HEK293T (cell line): Measurements from ENCODE around the gene FBXO45.

Source experiments
- CTCF ChIA-PET: fragments of 350-600 bp; formaldehyde crosslinking; extraction: SDS; loops from one replicate; lab custom pipeline; 2021; ENCODE audit warnings: antibody characterized with exemption, inconsistent platforms; lab: Yijun Ruan, JAX
- POLR2A ChIA-PET: fragments of 350-600 bp; formaldehyde crosslinking; extraction: SDS; loops from one replicate; lab custom pipeline; 2020; ENCODE audit warnings: antibody characterized with exemption, inconsistent platforms; lab: Yijun Ruan, JAX
- DNase-seq: peaks from one replicate; pipeline ENCODE4 v3.0.0; 2012; ENCODE audit warnings: mixed read lengths; ENCODE audit errors: extremely low spot score
- ARNT ChIP-seq: fragments of 450-650 bp; IDR thresholded peaks from 2 replicates; pipeline ENCODE4 v1.6.1; 2017; ENCODE audit warnings: mild to moderate bottlenecking
- BHLHE40 ChIP-seq: fragments of 450-650 bp; IDR thresholded peaks from 2 replicates; pipeline ENCODE4 v1.6.1; 2016; ENCODE audit warnings: mild to moderate bottlenecking, moderate library complexity, borderline replicate concordance
- CTBP1 ChIP-seq: fragments of 450-650 bp; IDR thresholded peaks from 2 replicates; pipeline ENCODE4 v1.6.1; 2016; ENCODE audit warnings: borderline replicate concordance
- ELF4 ChIP-seq: fragments of 450-650 bp; IDR thresholded peaks from 2 replicates; pipeline ENCODE4 v1.6.1; 2017; ENCODE audit warnings: antibody characterized with exemption
- FOXA1 ChIP-seq: fragments of 450-650 bp; IDR thresholded peaks from 2 replicates; pipeline ENCODE4 v1.6.1; 2016; ENCODE audit warnings: mild to moderate bottlenecking
- FOXK2 ChIP-seq: fragments of 450-650 bp; IDR thresholded peaks from 2 replicates; pipeline ENCODE4 v1.6.1; 2016; ENCODE audit warnings: mild to moderate bottlenecking
- FOXM1 ChIP-seq: fragments of 450-650 bp; IDR thresholded peaks from 2 replicates; pipeline ENCODE4 v1.6.1; 2017; ENCODE audit warnings: mild to moderate bottlenecking, borderline replicate concordance
- HDGF ChIP-seq: fragments of 450-650 bp; IDR thresholded peaks from 2 replicates; pipeline ENCODE4 v1.6.1; 2017; ENCODE audit warnings: antibody characterized with exemption, borderline replicate concordance
- L3MBTL2 ChIP-seq: fragments of 450-650 bp; conservative IDR thresholded peaks from 2 replicates; pipeline ENCODE4 v1.6.1; 2016; ENCODE audit warnings: mild to moderate bottlenecking
- LEF1 ChIP-seq: fragments of 450-650 bp; IDR thresholded peaks from 2 replicates; pipeline ENCODE4 v1.6.1; 2017; ENCODE audit warnings: mild to moderate bottlenecking, borderline replicate concordance
- NFRKB ChIP-seq: fragments of 450-650 bp; IDR thresholded peaks from 2 replicates; pipeline ENCODE4 v1.6.1; 2016; ENCODE audit warnings: mild to moderate bottlenecking, moderate library complexity
- PKNOX1 ChIP-seq: fragments of 450-650 bp; IDR thresholded peaks from 2 replicates; pipeline ENCODE4 v1.6.1; 2016
- SP1 ChIP-seq: fragments of 450-650 bp; IDR thresholded peaks from 2 replicates; pipeline ENCODE4 v1.6.1; 2017
- SUZ12 ChIP-seq: fragments of 450-650 bp; IDR thresholded peaks from 2 replicates; pipeline ENCODE4 v1.6.1; 2016; ENCODE audit warnings: mild to moderate bottlenecking
- TARDBP ChIP-seq: fragments of 450-650 bp; IDR thresholded peaks from 2 replicates; pipeline ENCODE4 v1.6.1; 2016
- ZNF384 ChIP-seq: fragments of 450-650 bp; IDR thresholded peaks from 2 replicates; pipeline ENCODE4 v1.6.1; 2016

FBXO45 gene

DNA sequence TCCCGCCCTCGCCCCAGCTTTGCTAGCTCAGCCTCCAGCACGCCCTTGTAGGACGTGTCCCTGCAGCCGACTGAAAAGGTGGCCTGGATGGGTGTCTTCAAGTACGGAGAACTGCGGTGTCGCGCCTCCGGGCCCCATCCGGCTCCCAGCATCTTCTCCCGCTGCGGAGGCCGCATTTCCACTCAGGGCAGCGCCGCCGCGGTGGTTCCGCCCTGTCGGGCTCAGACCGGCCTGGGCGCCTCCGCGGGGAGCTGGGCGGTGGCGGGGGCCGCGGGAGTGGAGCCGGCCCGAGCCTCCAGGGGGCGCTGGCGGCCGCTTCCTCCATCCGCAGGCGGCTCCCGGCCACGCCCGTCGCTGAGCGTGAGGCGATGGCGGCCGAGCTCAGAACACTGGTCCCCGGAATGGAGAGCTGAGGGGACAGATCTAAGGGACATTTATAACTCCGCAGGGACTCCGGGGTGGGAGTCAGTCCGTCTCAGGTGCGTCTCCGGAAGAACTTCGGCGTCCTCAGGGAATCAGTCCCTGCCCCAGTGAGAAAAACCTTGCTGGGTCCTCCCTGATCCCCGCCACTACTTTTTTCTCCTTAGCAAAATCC, 39.7 kb upstream of the FBXO45 start:
- DNase-seq, result no peak
- TF ChIP-seq ZNF384, result no peak
- TF ChIP-seq CTBP1, result no peak
- no peak for TF ChIP-seq ELF4
- no peak for TF ChIP-seq FOXA1
- TF ChIP-seq ARNT, result no peak
- no peak for TF ChIP-seq HDGF
- no peak for TF ChIP-seq FOXM1
- CTCF ChIA-PET, result no interaction called here
- POLR2A ChIA-PET, result no interaction called here

GRCh38 chr3:196531418-196531817, 37.0 kb upstream of the FBXO45 start:
- no peak for TF ChIP-seq SP1
- TF ChIP-seq ZNF384, result no peak
- TF ChIP-seq BHLHE40, result no peak
- no peak for TF ChIP-seq NFRKB
- no peak for TF ChIP-seq TARDBP
- CTCF ChIA-PET, result no interaction called here
- POLR2A ChIA-PET, result no interaction called here
- no peak for DNase-seq

DNA sequence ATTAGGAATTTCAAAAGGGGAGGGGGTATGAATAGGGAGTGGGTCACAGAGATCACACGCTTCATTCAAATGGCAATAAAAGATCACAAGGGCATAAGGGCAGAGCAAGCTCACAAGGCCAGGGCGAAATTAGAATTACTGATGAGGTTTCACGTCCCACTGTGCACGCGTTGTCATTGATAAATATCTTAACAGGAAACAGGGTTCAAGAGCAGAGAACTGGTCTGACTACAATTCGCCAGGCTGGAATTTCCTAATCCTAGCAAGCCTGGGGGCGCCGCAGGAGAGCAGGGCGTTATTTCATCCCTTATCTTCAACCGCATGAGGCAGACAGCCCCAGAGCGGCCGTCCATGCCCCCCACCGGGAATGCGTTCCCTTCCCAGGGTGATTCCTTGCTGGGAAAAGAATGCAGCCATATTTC, 35.2 kb upstream of the FBXO45 start:
- TF ChIP-seq HDGF (no peak), L3MBTL2 (no peak), SP1 (no peak), LEF1 (no peak), ELF4 (no peak)
- peak; percentile 8 for DNase-seq
- POLR2A ChIA-PET, result no interaction called here

GRCh38 chr3:196537319-196537984, 31.0 kb upstream of the FBXO45 start:
- DNase-seq, result peak; percentile 8
- no peak for TF ChIP-seq FOXA1
- peak; percentile 92 for TF ChIP-seq PKNOX1
- POLR2A ChIA-PET, result no interaction called here
- CTCF ChIA-PET, result no interaction called here

More for the DNA sequence above, 35.2 kb upstream of the FBXO45 start:
- CTCF ChIA-PET, result no interaction called here

DNA sequence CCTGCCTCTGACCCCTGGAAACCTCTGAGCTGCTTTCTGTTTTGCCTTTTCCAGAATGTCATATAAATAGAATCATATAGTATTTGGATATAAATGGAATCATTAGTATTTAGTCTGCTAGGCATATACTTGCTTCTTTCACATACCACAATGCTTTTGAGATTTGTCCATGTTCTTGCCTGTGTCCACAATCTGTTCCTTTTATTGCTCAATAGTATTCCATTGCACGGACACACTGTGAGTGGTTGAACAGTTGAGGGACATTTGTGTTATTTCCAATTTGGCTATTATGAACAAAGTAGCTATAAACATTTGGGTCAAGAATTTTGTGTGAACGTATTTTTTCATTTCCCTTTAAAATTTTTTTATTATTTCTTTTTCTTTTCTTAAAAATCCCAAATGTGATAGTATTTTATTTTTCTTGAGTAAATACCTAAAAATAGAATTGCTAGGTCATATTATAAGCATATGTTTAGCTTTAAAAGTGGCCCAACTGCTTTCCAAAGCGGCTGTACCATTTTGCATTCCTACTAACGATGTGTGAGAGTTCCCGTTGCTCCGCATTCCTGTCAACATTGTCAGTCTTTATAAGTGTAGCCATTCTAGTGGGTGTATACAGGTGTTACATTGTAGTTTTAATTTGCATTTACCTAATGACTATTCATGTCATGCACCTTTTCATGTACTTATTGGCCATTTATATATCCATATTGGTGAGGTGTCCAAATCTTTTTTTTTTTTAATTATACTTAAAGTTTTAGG, 26.6 kb upstream of the FBXO45 start:
- ChIA-PET POLR2A (no interaction called here), CTCF (no interaction called here)
- DNase-seq, result no peak
- TF ChIP-seq LEF1 (no peak), BHLHE40 (no peak), ARNT (no peak), FOXK2 (no peak), NFRKB (no peak), PKNOX1 (no peak), L3MBTL2 (no peak), TARDBP (no peak), ELF4 (no peak), FOXA1 (no peak), SP1 (no peak), SUZ12 (no peak), HDGF (no peak), FOXM1 (no peak), CTBP1 (no peak)

DNA sequence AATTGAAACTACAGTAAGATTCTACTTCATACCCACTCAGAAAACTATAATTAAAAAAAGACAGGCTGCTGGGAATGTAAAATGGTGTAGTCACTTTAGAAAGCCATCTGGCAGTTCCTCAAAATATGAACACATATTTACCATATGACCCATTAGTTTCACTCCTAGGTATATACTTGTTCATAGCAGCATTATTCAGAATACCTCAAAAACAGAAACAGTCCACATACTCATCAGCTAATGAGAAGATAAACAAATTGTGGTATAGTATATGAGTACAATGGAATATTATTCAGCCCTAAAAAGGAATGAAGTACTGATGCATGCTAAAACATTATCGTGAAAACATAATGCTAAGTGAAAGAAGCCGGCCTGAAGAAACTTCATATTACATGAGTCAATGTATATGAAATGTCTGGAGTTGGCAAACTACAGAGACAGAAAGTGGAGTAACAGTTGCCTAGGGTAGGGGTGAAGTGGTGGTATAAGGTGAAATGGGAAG, 23.9 kb upstream of the FBXO45 start:
- ChIA-PET CTCF (no interaction called here), POLR2A (interaction anchor here (0.6 kb wide), 1 partner anchor 23 kb away, joined by 3 read pairs; no protein-coding TSS in a partner anchor)
- TF ChIP-seq ZNF384 (no peak), PKNOX1 (no peak), ELF4 (no peak), BHLHE40 (no peak), CTBP1 (no peak), FOXK2 (no peak), HDGF (no peak), ARNT (no peak), FOXA1 (no peak), FOXM1 (no peak), SUZ12 (no peak), LEF1 (no peak), L3MBTL2 (no peak), NFRKB (no peak), SP1 (no peak), TARDBP (no peak)
- no peak for DNase-seq
